Middle frontal gyrus (tissue), 1 donor: ENCODE measurements around the gene LMF2.

ENCODE experiments used
- DNase-seq: peaks from one replicate; pipeline ENCODE4 v3.0.0-alpha.2; 2015; ENCODE audit warnings: low spot score; ENCODE audit errors: extremely low spot score

LMF2 gene

DNA sequence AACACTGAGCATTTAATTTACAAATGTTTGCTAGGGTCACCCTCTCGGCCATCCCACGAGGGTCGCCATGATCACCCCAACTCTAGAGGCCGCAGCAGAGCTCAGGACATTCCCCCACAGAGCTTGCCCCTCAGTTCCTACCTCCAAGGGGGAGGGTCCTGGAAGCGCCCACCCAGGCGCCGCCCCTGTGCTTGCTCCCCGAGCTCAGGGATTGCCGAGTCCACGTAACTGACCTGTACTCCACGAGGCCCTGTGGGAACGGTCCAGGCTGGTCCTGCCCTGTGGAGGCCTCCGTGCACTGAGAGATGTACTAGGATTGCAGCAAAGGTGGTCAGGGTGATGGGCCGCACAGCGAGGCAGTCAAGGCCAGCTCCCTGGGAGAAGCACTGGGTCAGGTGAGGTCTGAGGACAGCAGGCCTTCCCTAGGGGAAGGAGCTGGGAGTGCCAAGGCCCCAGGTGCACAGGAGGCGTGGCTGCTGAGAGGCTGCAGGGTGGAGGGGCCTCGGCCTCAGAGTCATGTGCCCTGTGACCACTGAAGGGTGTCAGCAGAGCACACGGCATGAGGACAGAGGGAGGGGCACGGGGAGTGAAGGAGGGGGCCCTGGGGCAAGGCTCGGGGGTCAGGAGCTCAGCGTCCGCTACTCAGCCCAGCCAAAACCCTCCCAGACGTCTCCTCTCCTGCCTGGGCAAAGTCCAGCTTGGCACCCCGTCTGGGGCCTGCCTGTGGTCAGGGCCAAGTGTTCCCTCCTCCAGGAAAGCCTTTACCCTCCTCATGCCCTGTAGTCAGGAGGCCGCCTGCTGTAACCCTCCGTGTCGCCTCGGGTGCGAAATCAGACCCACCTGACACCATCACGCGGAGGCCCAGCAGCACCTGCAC, 23.3 kb downstream of the LMF2 start:
- DNase-seq = no peak

DNA sequence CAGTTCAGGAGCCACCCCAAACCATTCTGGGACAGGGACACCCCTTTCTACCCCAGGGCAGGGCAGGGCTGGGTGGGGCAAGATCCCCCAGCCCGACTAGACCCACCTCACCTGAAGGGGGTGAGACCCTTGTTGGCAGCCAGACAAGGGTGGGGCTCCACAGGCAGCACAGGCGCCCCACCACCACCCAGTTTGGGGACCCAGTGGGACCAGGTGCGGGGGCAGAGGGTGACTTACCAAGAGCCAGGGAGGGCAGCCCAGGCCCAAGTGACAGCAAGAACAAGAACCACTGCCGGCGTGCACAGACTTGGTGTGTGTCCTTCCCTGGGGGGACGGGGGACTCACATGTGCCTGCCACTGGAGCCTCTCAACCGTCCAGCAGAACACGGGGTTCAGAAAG, 23.9 kb downstream of the LMF2 start:
- no peak for DNase-seq

DNA sequence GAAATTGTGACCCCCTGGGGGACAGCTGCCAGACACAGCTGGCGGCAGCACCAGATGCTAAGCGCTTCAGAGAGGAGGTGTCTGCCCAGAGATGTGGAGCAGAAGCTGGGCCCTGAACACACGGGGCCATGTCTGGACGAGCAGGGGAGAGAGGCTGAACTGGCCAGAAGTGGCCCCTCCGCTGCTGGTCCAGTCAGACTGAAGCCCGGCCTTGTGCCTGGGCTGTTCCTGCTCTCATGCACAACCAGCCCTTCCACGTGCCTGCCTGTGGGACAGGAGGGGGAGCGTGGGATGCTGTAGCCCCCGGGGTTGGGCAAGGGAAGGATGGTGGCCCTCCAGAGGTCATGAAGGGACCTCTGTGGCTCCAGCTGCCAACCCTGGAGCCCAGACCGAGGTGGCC, 24.4 kb downstream of the LMF2 start:
- no peak for DNase-seq

DNA sequence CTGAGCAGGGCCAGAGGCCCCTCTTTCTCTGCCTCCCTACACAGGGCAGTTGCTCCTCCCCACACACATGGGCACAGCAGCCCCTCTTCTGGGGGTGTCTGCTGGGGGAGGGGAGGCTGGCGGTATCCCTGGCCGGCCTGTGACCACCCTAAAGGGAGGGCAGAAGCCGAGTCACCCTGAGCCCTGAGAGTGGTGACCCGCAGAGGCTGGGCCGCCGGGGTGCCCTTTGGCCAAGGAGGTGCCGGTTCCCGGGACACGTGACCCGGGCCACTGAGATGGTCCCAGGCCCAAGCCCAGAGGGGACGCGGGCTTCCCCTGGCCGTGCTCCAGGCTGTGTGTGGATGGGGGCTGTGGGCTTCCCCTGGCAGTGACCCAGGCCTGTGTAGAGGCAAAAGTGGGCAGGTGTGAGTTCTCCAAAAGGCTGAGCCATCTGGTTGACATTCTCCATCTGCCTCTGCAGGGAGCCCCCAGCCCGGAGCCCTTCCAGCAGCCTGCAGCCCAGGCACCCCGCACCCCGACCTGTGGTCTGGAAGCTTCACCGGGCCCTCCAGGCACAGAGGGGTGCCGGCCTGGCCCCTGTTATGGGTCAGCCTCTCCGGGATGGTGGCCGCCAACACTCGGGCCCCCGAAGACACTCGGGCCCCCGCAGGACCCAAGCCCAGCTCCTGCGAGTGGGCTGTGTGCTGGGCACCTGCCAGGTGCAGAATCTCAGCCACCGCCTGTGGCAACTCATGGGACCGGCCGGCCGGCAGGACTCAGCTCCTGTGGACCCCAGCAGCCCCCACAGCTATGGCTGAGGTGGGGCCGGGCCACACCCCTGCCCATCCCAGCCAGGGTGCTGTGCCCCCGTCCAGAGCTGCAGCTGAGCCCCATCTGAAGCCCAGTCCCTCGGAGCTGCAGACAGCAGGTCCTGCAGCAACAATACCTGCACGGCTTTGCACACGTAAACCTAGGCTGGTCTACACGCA, 25.1 kb downstream of the LMF2 start:
- DNase-seq = no peak

DNA sequence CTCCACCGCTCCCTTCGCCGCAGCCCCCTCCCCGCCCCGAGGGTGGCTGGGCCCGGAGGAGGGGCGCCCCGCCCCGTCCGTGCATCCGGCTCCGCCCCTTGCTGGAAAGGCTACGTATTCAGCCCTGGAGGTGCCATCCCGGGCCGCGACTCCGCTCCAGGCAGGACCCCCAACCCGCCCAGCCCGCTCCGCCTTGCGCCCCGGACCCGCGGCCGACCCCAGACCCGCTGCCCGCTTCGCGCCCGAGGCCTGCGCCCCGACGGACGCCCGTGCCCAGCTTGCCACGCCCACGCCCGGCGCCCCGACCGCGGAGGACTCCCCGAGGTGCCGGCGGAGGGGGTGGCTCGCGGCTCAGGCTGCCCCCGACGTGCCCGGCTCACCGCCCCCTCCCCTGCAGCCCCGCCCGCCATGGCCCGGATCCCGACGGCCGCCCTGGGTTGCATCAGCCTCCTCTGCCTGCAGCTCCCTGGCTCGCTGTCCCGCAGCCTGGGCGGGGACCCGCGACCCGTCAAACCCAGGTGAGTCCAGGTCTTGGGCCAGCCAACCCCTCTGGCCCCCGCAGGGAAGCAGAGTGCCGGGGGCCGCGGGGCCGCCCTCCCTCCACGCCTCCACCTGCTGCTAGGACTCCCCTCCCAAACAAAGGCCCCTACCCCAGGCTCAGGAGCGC, 25.9 kb downstream of the LMF2 start, which contains the start of gene ADM2:
ADM2 (plus strand) TSS at position 104 of the 667 bp plus-strand sequence; CDS start at position 409, 305 bp downstream.
- no peak for DNase-seq

DNA sequence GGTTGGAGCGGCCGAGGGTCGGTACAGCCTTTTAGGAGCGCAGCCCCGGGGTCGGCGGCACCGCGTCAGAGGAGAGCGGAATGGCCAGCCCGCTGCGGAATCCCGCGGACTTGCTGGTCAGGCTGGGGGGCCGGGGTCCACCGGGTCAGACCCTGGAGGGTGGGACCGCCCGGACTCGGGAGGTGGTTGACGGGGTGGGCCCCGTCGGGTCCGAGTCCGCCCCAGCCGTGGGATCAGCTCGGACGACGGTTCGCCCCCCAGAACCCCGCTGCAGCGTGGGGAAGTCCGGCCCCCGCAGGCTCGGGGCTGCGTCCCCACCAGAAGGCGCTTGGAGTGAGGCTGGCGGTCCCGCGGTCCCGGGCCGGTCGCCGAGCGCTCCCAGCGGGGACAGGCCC, 26.5 kb downstream of the LMF2 start:
- no peak for DNase-seq

DNA sequence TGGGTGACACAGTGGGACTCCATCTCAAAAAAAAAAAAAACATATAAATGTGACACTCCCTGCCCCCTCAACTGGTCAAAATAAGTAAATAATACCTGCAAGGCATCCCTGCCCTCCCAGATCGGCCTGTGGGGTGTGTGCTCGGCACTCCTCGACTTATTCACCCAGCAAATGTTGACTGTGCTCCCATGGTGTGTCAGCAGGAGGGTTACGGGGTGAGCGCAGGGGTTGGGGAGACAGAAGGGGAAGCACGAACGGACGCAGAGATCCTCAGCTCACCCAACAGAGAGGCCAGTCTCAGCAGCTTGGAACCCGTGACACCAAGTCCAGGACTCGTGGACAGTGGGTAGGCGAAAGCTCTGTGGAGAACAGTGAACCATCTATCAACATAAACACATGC, 27.8 kb downstream of the LMF2 start:
- no peak for DNase-seq

DNA sequence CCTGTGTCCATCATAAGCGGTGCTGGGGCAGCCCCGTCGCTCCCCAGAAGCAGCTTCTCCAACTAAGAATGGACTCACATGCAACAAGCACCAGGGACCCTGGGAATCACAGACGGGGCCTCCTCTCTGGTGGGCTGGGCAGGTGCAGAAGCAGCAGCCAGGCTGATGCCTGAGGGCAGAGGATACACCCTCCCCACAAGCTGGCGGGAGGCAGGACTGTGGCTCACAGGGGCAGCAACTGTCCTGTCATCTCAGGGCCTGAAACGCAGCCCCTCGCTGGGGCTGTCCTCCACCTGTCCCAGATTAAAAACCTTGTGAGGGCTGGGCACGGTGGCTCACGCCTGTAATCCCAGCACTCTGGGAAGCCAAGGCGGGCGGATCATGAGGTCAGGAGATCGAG, 29.6 kb downstream of the LMF2 start:
- no peak for DNase-seq

DNA sequence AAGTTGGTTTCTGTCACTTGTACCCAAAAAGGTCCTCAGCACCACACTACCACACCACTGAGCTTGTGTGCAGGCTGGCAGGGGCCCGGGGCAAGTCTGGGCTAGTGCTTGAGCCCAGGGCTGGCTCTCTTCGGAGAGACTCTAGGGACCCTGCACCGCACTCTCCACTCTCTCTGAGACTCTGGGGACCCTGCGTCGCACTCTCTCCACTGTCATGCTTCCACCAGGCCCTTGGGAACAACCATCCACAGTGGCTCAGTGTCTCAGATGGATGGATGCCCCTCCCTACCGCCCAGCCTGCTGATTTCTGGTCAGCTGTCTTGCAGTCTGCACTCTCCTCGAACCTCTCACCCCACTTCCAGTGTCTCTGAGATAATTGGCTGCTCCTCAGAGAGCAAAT, 30.6 kb downstream of the LMF2 start:
- no peak for DNase-seq

DNA sequence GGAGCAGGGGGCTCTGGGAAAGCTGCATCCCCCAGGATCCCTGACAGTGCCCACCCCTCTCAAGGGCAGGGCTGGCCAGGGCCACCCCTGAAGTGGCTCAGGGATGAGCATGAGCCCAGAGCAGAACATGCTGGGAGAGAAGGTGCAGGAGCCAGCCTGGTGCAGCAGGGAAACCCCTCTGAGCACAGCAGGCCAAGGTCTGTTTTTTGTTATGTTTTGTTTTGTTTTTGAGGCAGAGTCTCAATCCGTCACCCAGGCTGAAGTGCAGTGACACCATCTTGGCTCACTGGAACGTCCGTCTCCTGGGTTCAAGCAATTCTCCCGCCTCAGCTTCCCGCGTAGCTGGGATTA, 31.9 kb downstream of the LMF2 start:
- no peak for DNase-seq

DNA sequence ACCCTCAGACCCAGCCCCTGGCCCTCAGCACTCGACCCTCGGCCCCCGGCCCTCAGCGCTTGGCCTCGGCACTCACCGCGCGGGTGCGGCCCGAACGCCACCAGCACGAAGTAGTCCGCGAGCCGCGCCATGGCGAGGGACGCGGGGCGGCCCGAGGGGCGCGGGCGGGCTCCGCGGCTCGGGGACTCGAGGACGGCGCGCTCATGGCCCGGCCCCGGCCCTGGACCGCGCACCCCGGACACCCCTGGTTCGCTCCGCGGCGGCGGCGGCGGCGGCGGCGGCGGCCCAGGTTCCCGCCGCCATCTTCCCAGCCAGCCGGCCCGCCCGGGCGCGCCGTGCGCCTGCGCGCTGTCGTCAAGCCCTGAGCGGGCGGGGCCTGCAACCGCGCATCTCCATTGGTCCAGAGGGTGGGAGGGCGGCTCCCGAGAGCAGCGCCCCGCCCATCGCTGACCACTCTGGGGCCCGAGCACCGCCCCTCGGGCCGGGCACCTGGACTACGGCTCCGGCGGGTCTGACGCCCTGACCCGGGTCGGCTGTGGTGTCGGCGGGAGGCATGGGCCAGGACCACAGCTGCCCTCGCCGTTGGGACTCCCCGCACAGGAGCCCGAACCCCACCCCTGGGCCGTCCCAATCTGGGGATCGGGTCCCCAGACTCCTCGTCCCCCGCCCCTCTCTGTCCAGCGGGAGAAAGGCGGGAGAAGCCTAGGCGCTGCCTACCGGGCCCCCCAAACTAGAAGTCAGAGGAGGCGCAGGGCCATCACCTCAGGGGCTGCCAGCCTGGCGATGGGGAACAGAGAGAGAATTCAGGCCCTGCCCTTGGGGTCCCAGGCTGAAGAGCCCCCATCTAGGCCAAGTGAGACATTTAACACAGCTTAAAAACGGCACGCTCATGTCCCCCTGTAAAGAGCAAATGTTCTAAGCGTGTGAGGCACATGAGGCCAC, 32.5 kb downstream of the LMF2 start, which contains the start of gene SBF1:
SBF1 (minus strand) TSS at position 326 of the 942 bp plus-strand sequence; CDS start at position 131, 195 bp downstream.
- peak; percentile 87 for DNase-seq

DNA sequence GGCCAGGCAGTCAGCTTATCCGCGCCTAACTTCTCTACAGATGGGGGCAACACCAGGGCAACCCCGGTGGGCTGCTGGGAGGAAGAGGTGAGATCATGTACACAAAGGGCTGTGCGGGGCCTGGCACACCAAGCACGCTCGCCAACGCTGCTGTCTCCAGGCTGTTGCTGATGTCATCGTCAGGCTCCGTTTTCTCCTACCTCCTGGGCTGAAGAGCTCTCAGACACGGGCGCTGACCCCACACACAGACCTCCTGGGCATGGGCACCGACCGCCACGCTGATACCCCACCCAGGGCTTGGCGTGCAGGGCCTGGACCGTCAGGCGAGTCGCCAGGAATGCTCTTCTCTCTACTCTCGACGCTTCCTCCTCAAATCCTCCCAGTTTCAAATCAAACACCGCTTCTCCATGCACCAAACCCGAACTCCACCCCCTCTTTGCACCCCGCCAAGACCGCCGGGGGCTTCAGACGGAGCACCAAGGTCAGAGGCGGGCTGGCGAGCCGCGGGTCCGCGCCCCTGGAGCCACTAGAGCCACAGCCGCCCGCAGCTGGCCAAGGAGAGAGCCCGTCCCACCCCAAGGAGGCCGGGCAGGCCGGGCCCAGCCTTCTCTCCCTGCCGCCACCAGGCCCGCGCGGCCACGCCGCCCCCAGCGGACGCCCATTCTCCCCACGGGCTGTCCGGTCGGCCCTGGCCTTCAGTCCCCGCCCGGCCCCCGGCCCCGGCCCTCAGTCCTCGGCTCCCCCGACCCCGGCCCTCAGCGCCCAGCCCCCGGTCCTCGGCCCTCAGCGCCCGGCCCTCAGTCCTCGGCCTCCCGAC, 33.4 kb downstream of the LMF2 start:
- DNase-seq = no peak

DNA sequence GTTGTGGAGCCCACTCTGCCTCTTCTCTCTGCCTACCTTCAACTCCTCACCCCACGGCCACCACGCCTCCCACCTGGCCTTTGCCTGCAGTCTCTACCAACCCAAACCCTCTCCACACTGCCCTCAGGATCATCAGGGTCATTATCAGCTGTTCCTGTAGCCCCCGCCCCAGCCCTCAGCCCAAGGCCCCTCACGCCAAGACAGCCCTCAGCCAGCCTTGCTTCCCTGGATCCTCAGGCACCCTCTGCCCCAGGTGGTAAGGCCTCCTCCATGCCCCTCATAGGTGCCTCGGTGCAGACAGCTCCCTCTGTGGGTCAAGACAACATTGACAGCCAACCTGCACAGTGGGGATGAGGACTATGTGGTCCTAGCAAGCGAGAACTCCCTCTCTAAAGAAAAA, 34.4 kb downstream of the LMF2 start:
- no peak for DNase-seq

DNA sequence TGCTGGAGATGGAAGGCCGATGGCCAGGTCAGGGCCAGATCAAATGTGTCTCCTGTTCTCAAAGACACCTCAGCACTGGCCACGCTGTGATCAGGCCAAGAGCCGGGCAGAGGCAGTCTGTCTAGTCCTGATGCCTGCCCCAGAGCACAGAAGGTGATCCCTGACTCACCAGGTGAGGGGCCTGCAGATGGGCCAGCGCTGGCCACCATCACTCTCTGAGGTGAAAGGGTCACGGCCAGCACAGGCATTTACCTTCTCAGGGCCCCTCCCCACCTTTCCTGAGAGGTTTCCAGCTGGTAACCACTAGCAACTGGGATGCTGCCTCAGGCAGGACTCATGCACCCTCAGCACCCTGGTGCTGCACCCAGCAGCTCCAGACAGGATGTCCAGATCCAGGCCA, 35.5 kb downstream of the LMF2 start:
- no peak for DNase-seq

DNA sequence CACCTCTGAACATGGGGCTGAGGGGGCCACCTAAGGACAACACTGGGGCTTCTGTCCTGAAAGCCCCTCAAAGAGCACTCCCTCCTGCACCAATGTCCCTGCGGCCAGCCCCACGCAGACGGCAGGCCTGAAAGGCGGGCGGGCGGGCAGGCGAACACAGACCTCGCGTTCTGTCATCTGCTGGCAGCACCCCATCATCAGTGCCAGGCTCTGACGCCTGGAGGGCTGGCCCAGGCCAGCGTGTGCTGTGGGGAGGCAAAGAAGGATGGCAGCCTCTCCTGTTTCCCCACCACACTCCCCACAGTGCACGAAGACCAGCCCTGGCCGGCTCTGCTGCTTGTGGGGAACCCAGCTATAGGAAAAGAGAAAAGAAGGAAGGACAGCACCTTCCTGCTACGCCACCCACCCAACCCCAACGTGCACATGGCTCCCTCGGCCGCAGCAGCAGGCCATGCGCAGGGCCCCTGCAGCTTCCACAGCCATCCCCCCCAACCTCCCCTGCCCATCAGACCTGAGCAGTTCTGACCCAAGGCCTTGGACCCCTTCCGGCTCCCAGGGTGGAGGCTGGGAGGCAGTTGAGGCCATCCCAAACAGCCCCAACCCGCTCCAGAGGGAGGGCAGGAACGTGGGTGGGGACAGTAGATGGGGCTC, 36.2 kb downstream of the LMF2 start:
- DNase-seq = peak; percentile 6

DNA sequence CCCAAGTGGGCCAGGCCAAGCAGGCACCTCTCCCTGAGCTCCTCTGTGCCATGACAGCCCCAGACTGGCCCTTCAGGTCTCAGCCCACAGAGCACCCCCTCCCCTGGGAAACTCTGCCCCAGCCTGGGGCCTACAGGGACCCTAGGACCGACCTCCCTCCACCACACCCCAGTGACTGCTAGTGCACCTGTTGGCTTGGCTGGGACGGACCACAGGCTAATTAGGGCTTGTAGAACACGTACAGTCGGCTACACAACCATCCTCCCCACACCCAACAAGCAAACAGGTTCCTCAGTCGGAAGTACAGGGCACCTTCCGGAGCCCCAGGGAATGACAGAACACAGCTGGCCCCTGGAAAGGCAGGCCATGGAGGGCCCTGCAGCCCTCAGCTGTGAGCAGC, 37.0 kb downstream of the LMF2 start:
- no peak for DNase-seq

DNA sequence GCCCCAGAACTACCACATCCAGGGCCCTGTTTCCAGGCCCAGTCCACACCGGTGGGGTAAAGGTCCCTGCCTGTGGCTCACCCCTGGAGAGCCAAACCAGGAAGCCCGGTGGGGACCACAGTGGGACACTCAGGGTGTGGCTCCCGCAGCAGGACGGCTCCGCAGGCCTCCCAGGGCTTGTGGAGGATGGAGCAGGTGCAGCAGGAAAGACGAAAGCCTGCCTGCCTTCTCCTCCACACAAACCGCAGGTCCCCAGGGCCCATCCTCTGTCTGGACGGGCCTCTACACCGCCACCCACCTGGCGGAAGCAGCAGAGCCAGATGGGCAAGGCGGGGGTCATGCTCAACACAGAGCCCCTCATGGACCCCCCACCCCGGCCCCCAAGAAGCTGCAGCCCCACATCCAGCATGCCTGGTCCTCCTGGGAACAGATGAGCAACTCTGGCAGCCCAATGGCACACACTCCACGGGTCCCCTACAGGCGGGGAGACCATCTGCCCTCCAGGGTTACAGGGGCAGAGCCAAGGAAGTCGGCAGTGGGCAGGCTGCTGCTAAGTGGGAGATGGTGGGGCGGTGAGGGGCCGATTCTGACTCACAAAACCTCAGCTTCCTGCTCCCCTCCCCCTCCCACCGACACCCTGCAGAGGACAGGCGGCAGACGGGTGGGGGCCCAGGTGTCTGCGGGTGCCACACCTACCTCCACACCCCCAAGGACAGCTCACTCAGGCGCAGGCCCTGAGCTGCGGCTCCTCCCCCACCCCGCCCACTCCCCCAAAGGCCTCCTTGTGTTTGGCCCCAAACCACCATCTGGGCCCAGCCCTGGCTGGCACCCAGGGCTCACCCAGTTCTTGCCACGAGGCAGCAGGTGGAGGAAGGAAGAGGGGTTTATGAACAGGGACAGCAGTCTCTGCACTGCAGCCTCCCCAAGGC, 37.9 kb downstream of the LMF2 start:
- DNase-seq = no peak

DNA sequence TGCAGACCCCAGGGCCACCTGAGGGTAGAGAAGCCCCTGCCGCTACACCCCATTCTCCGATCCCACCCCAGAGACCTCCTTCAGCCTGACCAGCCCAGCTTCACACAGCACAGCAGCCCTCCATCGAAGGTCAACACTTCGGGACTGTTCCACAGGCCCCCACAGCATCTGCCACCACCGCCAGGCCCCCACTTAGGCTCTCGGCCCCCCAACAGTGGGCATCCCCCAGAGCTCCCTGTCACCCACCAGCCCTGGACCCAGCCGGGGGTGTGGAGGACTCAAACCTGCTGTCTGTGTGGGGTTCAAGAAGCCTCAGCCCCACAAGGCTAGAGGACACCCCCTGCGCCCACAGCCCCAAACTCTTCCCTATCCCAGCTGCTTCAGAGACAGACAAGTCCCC, 38.9 kb downstream of the LMF2 start:
- no peak for DNase-seq
